Chondrocyte (in vitro differentiated cells): ENCODE results near the gene PRSS22. TPM values are rescaled to one million over a fixed set of nuclear protein-coding genes. Genes with fewer than 3 reads are reported as not detected.

Experiments
- DNase-seq: peaks from one replicate; pipeline ENCODE4 v3.0.0; 2021; ENCODE audit warnings: mixed read lengths, low spot score
- H3K27ac Mint-ChIP-seq: one replicate; pipeline ENCODE4 v1.8.0; 2021; ENCODE audit warnings: mild to moderate bottlenecking, moderate library complexity, mixed read lengths; ENCODE audit not compliant: unreplicated experiment
- H3K27me3 Mint-ChIP-seq: 2 replicates; pipeline ENCODE4 v1.8.0; 2021; ENCODE audit warnings: low read depth, mixed read lengths
- H3K36me3 Mint-ChIP-seq: 2 replicates; pipeline ENCODE4 v1.8.0; 2021; ENCODE audit warnings: low read depth, mixed read lengths
- H3K4me1 Mint-ChIP-seq: 2 replicates; pipeline ENCODE4 v1.8.0; 2021; ENCODE audit warnings: low read depth, mild to moderate bottlenecking, mixed read lengths
- H3K4me3 Mint-ChIP-seq: one replicate; pipeline ENCODE4 v1.8.0; 2021; ENCODE audit warnings: mild to moderate bottlenecking, moderate library complexity, mixed read lengths; ENCODE audit not compliant: unreplicated experiment
- H3K9me3 Mint-ChIP-seq: 2 replicates; pipeline ENCODE4 v1.8.0; 2021; ENCODE audit warnings: low read depth, mixed read lengths
- CTCF ChIP-seq: fragments of 200-600 bp; sonication (generic); IDR thresholded peaks from 2 replicates; pipeline ENCODE4 v1.5.0; 2021; ENCODE audit warnings: antibody characterized with exemption, mild to moderate bottlenecking, moderate library complexity
- total RNA-seq: library from RNA; stranded (reverse); gene quantifications from 3 replicates; pipeline ENCODE4 v1.2.1, GENCODE V29; 2021

The PRSS22 gene
- total RNA-seq, 1 donor from 2014 or later, result not detected

- Mint-ChIP-seq H3K36me3 (no peaks in the 10 kb centered on the region), H3K4me1 (peaks cover 17% of the 10 kb centered on the region), H3K9me3 (no peaks in the 10 kb centered on the region), H3K4me3 (no peak overlapping the region), H3K27ac (no peak overlapping the region), H3K27me3 (peaks cover 2% of the 10 kb centered on the region)
- no peak for DNase-seq
- no peak for TF ChIP-seq CTCF
These were observed 17.1 kb downstream of the PRSS22 start for GRCh38 chr16:2840914-2841313.

DNA sequence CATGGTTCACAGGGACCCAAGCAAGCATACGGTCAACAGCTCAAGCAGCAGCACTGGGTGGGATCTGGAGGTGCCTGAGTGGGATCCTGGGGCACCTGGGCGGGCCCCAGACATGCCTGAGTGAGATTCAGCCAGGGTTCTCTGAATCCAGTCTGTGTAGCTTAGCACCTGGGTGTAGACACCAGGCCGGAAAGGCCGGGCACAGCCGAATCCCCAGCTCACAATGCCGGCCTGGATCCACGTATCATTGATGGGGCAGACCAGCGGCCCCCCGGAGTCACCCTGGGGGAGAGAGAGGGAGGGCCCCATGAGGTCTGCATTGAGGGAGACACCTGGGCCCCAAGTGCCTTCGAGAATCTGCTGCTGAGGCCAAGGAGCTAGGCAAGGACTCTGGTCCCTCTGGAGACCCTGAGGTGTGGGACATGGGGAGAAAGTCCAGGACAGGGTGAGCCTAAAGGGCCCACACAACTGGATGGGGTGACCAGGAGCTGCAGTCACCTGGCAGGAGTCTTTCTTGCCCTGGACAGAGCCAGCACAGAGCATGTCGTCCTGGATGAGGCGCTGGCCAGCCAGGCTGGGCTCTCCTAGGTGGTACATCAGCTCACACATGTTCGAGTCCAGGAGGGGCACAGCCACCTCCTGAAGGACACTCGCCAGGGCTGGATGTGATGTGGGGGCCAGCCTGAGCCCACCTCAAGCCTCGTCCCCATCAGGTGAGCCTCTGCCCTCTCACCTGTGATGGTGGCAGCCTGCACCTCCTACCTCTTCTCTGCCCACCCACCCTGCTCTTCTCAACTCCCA lies 18.1 kb downstream of the PRSS22 start:
- no peak for DNase-seq
- Mint-ChIP-seq H3K9me3 (no peaks in the 10 kb centered on the region), H3K4me1 (peaks cover 24% of the 10 kb centered on the region), H3K27ac (no peak overlapping the region), H3K27me3 (peaks cover 2% of the 10 kb centered on the region), H3K4me3 (no peak overlapping the region), H3K36me3 (no peaks in the 10 kb centered on the region)
- TF ChIP-seq CTCF, result no peak

DNA sequence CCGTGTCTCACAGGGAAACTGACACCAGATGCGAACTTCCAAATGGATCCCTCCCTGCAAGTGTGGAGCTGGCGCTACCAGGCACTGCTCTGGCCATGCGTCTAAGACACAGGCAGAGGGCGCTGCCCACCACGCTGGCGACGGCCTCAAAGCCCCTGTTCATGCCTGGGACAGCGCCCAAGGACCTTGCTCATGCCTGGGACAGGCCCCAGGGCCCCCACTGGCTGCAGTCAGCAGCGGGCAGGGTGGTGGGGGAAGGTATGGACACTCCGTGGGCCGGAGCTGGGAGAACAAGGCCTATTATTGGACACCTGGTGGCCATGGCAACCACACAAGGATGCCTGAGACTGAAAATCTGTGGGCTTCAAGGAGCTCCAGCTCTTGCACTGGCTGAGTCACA lies 19.0 kb downstream of the PRSS22 start:
- TF ChIP-seq CTCF, result peak; percentile 86
- Mint-ChIP-seq H3K9me3 (no peaks in the 10 kb centered on the region), H3K4me3 (no peak overlapping the region), H3K27me3 (peaks cover 2% of the 10 kb centered on the region), H3K36me3 (no peaks in the 10 kb centered on the region), H3K4me1 (peaks cover 28% of the 10 kb centered on the region), H3K27ac (no peak overlapping the region)
- peak; percentile 92 for DNase-seq

DNA sequence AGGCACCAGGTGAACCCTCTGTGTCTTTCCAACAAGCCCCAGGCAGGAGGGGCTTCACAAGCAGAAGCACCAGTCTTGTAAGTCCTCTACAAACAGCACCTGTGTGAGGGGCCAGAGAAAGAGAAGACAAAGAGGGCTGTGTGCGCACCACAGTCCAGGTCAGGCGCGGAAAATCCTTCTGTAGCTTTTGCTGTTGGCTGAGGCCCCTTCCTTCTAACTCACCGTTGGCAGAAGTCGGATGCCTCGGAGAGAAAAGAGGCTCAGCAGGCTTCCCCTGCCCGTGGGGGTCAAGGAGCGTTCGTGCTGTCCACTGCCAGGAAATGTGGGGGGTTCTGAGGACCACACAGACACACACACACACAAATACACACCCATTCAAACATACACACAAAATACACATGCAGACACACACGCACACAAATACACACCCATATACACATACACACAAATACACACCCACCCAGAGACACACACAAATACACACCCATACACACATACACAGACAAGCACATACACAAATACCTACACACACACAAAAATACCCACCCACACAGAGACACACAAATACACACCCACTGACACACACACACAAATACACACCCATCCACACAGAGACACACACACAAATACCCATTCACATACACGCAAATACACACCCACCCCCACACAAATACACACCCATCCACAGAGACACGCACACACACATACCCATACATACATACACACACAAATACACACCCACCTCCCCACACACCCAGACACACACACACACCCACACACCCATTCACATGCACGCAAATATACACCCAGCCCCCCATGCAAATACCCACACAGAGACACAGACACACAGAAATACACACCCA lies 21.1 kb downstream of the PRSS22 start:
- TF ChIP-seq CTCF, result no peak
- H3K4me1 Mint-ChIP-seq, result peaks cover 28% of the 10 kb centered on the region
- H3K27ac Mint-ChIP-seq, result peak overlapping the region; percentile 94
- peak; percentile 53 for DNase-seq
- no peaks in the 10 kb centered on the region for H3K36me3 Mint-ChIP-seq
- peaks cover 4% of the 10 kb centered on the region for H3K27me3 Mint-ChIP-seq
- no peak overlapping the region for H3K4me3 Mint-ChIP-seq
- no peaks in the 10 kb centered on the region for H3K9me3 Mint-ChIP-seq

DNA sequence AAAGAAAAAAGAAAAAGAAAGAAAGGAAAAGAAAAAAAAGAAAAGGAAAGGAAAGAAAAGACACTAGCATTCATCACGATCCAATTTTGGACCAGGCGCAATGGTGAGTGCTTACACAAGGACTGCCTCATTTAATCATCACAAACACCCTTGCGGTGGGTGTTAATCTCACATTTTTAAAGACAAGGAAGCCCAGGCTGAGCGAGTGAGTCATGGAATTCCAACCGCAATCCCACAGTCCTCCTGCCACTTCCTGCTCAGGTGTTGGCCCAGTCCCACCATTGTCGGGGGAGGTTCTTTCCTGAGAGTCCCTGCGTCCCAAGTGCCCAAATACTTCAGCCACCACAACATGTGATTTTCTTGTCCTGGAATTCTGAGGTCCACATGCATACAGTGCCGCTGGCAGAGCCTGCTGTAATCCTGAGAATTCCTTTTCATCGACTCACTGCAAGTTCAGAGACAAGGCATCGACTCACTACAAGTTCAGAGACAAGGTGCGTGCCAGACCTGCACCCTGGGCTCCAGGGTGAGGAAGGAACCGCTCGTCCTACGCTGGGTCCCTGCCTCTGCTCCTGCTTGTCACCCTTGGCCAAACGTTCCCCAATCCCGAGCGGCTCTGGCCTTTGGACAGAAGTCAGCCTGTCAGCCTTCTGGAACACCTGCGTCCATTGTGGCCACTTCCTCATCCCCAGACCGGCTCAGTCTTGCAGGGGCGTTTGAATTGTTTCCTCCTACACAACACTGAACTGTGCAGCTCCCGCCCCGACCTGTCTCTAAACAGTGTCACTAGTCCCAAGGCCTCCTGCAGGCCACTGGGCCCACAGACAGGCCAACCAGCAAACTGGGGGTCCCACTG lies 22.1 kb downstream of the PRSS22 start:
- Mint-ChIP-seq H3K36me3 (no peaks in the 10 kb centered on the region), H3K4me3 (no peak overlapping the region), H3K27me3 (peaks cover 7% of the 10 kb centered on the region), H3K4me1 (peaks cover 28% of the 10 kb centered on the region), H3K27ac (peak overlapping the region; percentile 94), H3K9me3 (no peaks in the 10 kb centered on the region)
- peak; percentile 86 for DNase-seq
- peak; percentile 33 for TF ChIP-seq CTCF
